T follicular helper cell (primary cell): ENCODE data around the gene GPR158.

Source experiments
- DNase-seq: peaks from one replicate; pipeline ENCODE4 v3.0.0-alpha.2; 2020; ENCODE audit warnings: low read depth

Gene GPR158

GRCh38 chr10:25565570-25565969, 390.8 kb downstream of the GPR158 start:
- DNase-seq: no peak

- no peak for DNase-seq
These were observed 398.5 kb downstream of the GPR158 start for GRCh38 chr10:25573316-25573715.

- no peak for DNase-seq
These were observed 400.5 kb downstream of the GPR158 start for GRCh38 chr10:25575343-25575742.

GRCh38 chr10:25578061-25578460, 403.3 kb downstream of the GPR158 start:
- DNase-seq: no peak

- no peak for DNase-seq
These were observed 408.2 kb downstream of the GPR158 start for GRCh38 chr10:25582961-25583360.

- no peak for DNase-seq
These were observed 425.9 kb downstream of the GPR158 start for GRCh38 chr10:25600651-25601050.

GRCh38 chr10:25604591-25604990, 429.8 kb downstream of the GPR158 start:
- no peak for DNase-seq

- DNase-seq: no peak
These were observed 439.9 kb downstream of the GPR158 start for GRCh38 chr10:25614652-25615051.

GRCh38 chr10:25615926-25616325, 441.1 kb downstream of the GPR158 start:
- DNase-seq: no peak

- no peak for DNase-seq
These were observed 442.2 kb downstream of the GPR158 start for GRCh38 chr10:25616903-25617592.

- DNase-seq: no peak
These were observed 452.8 kb downstream of the GPR158 start for GRCh38 chr10:25627606-25628005.

- no peak for DNase-seq
These were observed 454.5 kb downstream of the GPR158 start for GRCh38 chr10:25629333-25629732.

GRCh38 chr10:25631471-25631870, 456.7 kb downstream of the GPR158 start:
- no peak for DNase-seq

- no peak for DNase-seq
These were observed 458.0 kb downstream of the GPR158 start for GRCh38 chr10:25632802-25633201.

- no peak for DNase-seq
These were observed 458.7 kb downstream of the GPR158 start for GRCh38 chr10:25633542-25633941.

GRCh38 chr10:25639646-25640045, 464.8 kb downstream of the GPR158 start:
- DNase-seq: no peak

- no peak for DNase-seq
These were observed 466.8 kb downstream of the GPR158 start for GRCh38 chr10:25641595-25641994.

GRCh38 chr10:25642721-25643120, 467.9 kb downstream of the GPR158 start:
- no peak for DNase-seq

GRCh38 chr10:25646371-25646770, 471.6 kb downstream of the GPR158 start:
- DNase-seq: no peak

GRCh38 chr10:25651534-25651933, 476.7 kb downstream of the GPR158 start:
- DNase-seq: no peak
